DND-41 (cell line): ENCODE data around the gene COL13A1.

Experiments
- CTCF ChIP-seq: IDR thresholded peaks from 2 replicates; pipeline ENCODE4 v1.5.1; 2012; ENCODE audit warnings: borderline replicate concordance, low read length, moderate library complexity, mild to moderate bottlenecking; ENCODE audit not compliant: poor library complexity, severe bottlenecking; ENCODE audit errors: extremely low read depth
- EZH2 ChIP-seq: IDR thresholded peaks from 3 replicates; pipeline ENCODE4 v1.6.1; 2012; ENCODE audit warnings: borderline replicate concordance, low read depth, mild to moderate bottlenecking, moderate library complexity, low read length, inconsistent platforms; ENCODE audit not compliant: severe bottlenecking

GRCh38 chr10:69835233-69835632 lies 33.5 kb downstream of the COL13A1 start:
- TF ChIP-seq CTCF (no peak), EZH2 (no peak)
